ENCODE data around the gene FCRL6. TPM values are rescaled to one million over a fixed set of nuclear protein-coding genes. Genes with fewer than 3 reads are reported as not detected.

The FCRL6 gene
- total and polyA plus RNA-seq, 2 donors (not counting 3 experiments of a cell fraction or from before 2014, with no cell fraction given): 0.06 TPM; not detected in 1

DNA sequence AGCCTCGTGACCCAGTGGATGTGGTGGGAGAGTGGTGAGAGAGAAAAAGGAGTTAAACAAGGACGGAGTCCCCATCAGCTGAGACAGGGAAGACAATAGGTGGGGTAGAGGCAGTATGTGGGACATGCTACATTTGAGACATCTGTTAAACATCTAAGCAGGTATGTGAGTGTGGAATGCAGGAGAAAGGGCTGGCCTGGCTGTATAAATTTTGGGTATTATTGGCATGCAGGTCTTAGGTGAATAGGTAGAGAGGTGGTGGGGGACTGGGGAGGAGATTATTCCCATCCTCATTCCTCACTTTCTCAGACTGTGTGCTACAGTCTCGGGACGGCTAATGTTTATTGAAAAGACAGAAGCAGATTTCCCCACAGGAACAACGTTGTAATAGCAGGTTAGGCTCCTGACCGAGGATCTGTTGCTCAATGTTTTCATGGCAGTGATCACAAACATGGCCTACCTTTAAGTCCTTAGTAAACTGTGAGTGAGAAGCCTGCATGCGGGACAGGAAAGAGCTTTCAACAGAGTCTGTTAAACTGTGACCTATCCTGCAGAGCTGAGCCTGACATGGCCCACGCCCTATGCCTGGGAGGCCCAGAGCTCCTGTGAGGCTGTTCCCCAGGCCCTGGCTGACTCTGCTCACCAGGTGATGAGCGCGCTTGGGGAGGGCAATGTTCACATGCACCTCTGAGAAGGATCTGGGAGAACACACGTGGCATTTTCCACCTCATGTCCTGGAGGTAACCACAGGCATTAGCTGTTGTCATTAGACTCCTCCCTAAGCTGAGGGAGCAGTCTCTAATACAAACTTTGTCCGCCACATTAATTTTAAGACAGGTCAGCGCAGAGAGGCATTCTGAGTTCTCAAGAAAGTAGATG, 43.8 kb downstream of the FCRL6 start:
- POLR2A ChIA-PET: no interaction called here
- no peak overlapping the region for H3K4me2 ChIP-seq (ENCODE audit: insufficient read depth, low read length)
- no peak for FAIRE-seq

DNA sequence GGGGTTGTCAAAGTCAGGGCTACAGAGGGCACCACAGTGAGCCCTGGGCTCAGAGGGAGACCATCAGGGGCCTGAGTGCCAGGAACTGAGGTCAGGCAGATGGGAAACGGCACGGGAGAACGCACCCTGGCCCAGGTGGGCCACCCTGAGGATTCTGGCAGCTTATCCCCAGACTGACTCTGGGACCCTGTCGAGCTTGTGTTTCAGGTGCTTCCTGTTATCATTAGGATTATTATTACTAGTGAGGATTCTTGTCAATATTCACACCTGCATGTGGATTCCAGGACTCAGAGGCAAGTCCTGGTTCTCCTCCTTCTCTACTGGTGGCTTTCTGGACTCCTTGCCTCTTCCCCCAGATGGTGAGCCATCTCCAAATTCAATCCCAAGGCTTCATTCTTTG, 45.1 kb downstream of the FCRL6 start:
- Histone ChIP-seq H3K36me3 (ENCODE audit: control insufficient read depth in 2 of 2, extremely low read depth in 1 of 2, insufficient read depth in 2 of 2, low read length in 2 of 2) (no peaks in the 10 kb centered on the region), H4K20me1 (replicated peaks; ENCODE audit: control insufficient read depth, extremely low read depth, insufficient read depth, low read length) (no peaks in the 10 kb centered on the region), H3K79me2 (ENCODE audit: control insufficient read depth, insufficient read depth, low read length) (no peaks in the 10 kb centered on the region), H3K9me1 (replicated peaks; ENCODE audit: control insufficient read depth, extremely low read depth, insufficient read depth, low read length) (no peaks in the 10 kb centered on the region), H3K4me3 (replicated peaks in 1 of 3; ENCODE audit: insufficient read depth in 1 of 3, low read depth in 1 of 3, low read length in 3 of 3) (no peak overlapping the region), H3K9me3 (replicated peaks; ENCODE audit: control insufficient read depth, insufficient read depth, low read length) (no peaks in the 10 kb centered on the region), H3K9ac (replicated peaks; ENCODE audit: extremely low read depth, insufficient read depth, low read length) (no peak overlapping the region), H2AFZ (ENCODE audit: low read depth, low read length) (no peak overlapping the region), H3K27ac (ENCODE audit: insufficient read depth, low read depth, low read length) (no peak overlapping the region), H3K4me2 (ENCODE audit: insufficient read depth, low read length) (no peak overlapping the region), H3K4me1 (ENCODE audit: control insufficient read depth, extremely low read depth, insufficient read depth, low read length) (peaks cover 6% of the 10 kb centered on the region), H3K27me3 (ENCODE audit: control insufficient read depth in 2 of 2, insufficient read depth in 2 of 2, low read length in 2 of 2) (peaks cover 0 to 4% of the 10 kb centered on the region in 2 experiments)
- TF ChIP-seq GATA2 (IDR thresholded peaks at IDR 0.05; ENCODE audit: insufficient read depth, insufficient read length, low read depth, low read length) (no peak), POLR2A (IDR thresholded peaks at IDR 0.05; ENCODE audit: low read depth, low read length) (no peak), EZH2 (IDR thresholded peaks at IDR 0.05; ENCODE audit: borderline replicate concordance, low read depth, low read length, severe bottlenecking) (no peak), MYC (IDR thresholded peaks at IDR 0.05; ENCODE audit: low read depth, low read length) (no peak), JUN (IDR thresholded peaks at IDR 0.05; ENCODE audit: borderline replicate concordance, insufficient read depth, insufficient read length, low read depth) (no peak), FOS (IDR thresholded peaks at IDR 0.05; ENCODE audit: borderline replicate concordance, insufficient read depth, low read length) (no peak), POLR2AphosphoS5 (IDR thresholded peaks at IDR 0.05; ENCODE audit: insufficient read depth, low read depth, low read length) (no peak)
- TF ChIP-seq, protein P1, sequence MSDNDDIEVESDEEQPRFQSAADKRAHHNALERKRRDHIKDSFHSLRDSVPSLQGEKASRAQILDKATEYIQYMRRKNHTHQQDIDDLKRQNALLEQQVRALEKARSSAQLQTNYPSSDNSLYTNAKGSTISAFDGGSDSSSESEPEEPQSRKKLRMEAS (IDR thresholded peaks at IDR 0.05; ENCODE audit: insufficient read depth, insufficient read length): no peak
- TF ChIP-seq, protein P2, sequence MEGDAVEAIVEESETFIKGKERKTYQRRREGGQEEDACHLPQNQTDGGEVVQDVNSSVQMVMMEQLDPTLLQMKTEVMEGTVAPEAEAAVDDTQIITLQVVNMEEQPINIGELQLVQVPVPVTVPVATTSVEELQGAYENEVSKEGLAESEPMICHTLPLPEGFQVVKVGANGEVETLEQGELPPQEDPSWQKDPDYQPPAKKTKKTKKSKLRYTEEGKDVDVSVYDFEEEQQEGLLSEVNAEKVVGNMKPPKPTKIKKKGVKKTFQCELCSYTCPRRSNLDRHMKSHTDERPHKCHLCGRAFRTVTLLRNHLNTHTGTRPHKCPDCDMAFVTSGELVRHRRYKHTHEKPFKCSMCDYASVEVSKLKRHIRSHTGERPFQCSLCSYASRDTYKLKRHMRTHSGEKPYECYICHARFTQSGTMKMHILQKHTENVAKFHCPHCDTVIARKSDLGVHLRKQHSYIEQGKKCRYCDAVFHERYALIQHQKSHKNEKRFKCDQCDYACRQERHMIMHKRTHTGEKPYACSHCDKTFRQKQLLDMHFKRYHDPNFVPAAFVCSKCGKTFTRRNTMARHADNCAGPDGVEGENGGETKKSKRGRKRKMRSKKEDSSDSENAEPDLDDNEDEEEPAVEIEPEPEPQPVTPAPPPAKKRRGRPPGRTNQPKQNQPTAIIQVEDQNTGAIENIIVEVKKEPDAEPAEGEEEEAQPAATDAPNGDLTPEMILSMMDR (IDR thresholded peaks at IDR 0.05; ENCODE audit: extremely low read depth in 1 of 2, insufficient read depth in 1 of 2, low read depth in 1 of 2, low read length in 2 of 2): no peak
- BruUV-seq (replicated peaks): no TSS peak
- intact Hi-C loops (cut with micrococcal nuclease) (no loop called here), dilution Hi-C loops (cut with MboI; ENCODE audit: extremely low pct_ligation_motif_present, low sequenced_read_pairs) (no loop called here)
- ChIA-PET CTCF (interaction anchor here (0.9 to 1.8 kb wide), 3 partner anchors 11 to 48 kb away, joined by 3 to 4 read pairs (median 4); no protein-coding TSS in a partner anchor), POLR2A (no interaction called here)
- DNase-seq (ENCODE audit: low read depth, low spot score): no peak
- FAIRE-seq: no peak

More for the DNA sequence above, 43.8 kb downstream of the FCRL6 start:
- CTCF ChIA-PET: interaction anchor here (1.8 kb wide), 1 partner anchor 47 kb away, joined by 4 read pairs; no protein-coding TSS in a partner anchor
- Histone ChIP-seq H4K20me1 (replicated peaks; ENCODE audit: control insufficient read depth, extremely low read depth, insufficient read depth, low read length) (no peaks in the 10 kb centered on the region), H3K4me3 (replicated peaks in 1 of 3; ENCODE audit: insufficient read depth in 1 of 3, low read depth in 1 of 3, low read length in 3 of 3) (no peak overlapping the region), H2AFZ (ENCODE audit: low read depth, low read length) (no peak overlapping the region), H3K9me3 (replicated peaks; ENCODE audit: control insufficient read depth, insufficient read depth, low read length) (no peaks in the 10 kb centered on the region), H3K4me1 (ENCODE audit: control insufficient read depth, extremely low read depth, insufficient read depth, low read length) (peaks cover 6% of the 10 kb centered on the region), H3K27ac (ENCODE audit: insufficient read depth, low read depth, low read length) (no peak overlapping the region), H3K36me3 (ENCODE audit: control insufficient read depth in 2 of 2, extremely low read depth in 1 of 2, insufficient read depth in 2 of 2, low read length in 2 of 2) (no peaks in the 10 kb centered on the region), H3K27me3 (ENCODE audit: control insufficient read depth in 2 of 2, insufficient read depth in 2 of 2, low read length in 2 of 2) (peaks cover 0 to 4% of the 10 kb centered on the region in 2 experiments), H3K79me2 (ENCODE audit: control insufficient read depth, insufficient read depth, low read length) (no peaks in the 10 kb centered on the region), H3K9ac (replicated peaks; ENCODE audit: extremely low read depth, insufficient read depth, low read length) (no peak overlapping the region), H3K9me1 (replicated peaks; ENCODE audit: control insufficient read depth, extremely low read depth, insufficient read depth, low read length) (no peaks in the 10 kb centered on the region)
- no peak for DNase-seq (ENCODE audit: low read depth, low spot score)
- intact Hi-C loops (cut with micrococcal nuclease): no loop called here
- dilution Hi-C loops (cut with MboI; ENCODE audit: extremely low pct_ligation_motif_present, low sequenced_read_pairs): no loop called here
- no TSS peak for BruUV-seq (replicated peaks)
- TF ChIP-seq MYC (IDR thresholded peaks at IDR 0.05; ENCODE audit: low read depth, low read length) (no peak), GATA2 (IDR thresholded peaks at IDR 0.05; ENCODE audit: insufficient read depth, insufficient read length, low read depth, low read length) (no peak), JUN (IDR thresholded peaks at IDR 0.05; ENCODE audit: borderline replicate concordance, insufficient read depth, insufficient read length, low read depth) (no peak)
- TF ChIP-seq, protein P1 (IDR thresholded peaks at IDR 0.05; ENCODE audit: insufficient read depth, insufficient read length): no peak
